EL (cell line): ENCODE results near the gene CIART.
A peak's percentile ranks its signal among the peaks of the same experiment; 100 is the strongest.
"Not testable (repeated sequence)": the region's sequence is repeated elsewhere in the genome, so short reads cannot be mapped to it uniquely, and the experiment has no call there.

Source experiments
- DNase-seq: peaks from one replicate; pipeline ENCODE4 v3.0.0-alpha.2; 2016

Gene CIART

GRCh38 chr1:150311762-150312161 lies 29.4 kb downstream of the CIART start:
- no peak for DNase-seq

GRCh38 chr1:150314691-150315090 lies 32.3 kb downstream of the CIART start:
- not testable (repeated sequence) for DNase-seq

DNA sequence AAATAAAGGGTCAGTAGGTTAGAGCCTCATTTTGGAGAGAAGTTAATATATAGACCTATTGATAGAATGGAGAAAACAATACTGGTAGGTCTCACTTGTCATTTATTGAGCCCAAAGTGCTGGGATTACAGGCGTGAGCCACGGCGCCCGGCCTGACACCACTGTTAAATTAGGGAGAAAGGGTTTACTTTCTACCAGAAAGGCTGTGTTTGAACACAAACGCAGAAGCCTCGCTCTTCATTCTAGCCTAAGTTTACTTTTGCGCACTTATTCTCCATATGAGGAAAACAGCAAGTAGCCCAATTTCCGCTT lies 38.3 kb downstream of the CIART start:
- no peak for DNase-seq

DNA sequence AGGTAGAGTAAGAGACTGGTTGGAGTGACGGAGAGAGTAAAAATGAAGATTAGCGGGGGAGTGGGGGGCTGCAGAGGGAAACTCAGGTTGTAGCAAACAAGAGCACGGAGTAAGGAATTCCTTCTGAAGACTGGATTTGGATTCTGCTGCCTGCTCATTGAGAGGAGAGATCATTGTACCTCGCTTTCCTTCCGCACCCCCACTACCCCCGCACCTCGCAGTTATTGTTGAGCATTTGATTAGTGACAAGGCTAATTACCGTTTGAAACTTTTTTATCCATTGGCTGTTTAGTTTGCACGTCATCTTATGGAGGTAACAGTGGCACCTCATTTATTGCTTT lies 39.4 kb downstream of the CIART start:
- no peak for DNase-seq

DNA sequence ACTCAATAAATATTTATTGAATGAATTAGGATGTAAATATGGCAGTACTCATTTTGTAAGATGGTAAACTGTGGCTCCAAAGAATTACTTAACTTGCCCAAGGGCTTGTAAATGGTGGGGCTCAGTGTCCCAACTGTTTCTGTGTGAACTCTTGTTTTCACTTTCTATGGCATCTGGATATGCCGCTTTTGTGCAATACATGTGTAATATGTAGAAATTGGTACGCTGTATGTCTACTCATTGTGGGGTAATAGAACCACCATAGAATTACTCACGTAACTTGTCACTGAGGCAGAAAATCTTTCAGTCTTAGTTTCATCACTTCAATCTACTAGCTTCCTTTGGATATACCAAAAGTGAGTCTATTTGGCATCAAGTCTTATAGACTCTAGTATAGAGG lies 40.0 kb downstream of the CIART start:
- peak; percentile 3 for DNase-seq

DNA sequence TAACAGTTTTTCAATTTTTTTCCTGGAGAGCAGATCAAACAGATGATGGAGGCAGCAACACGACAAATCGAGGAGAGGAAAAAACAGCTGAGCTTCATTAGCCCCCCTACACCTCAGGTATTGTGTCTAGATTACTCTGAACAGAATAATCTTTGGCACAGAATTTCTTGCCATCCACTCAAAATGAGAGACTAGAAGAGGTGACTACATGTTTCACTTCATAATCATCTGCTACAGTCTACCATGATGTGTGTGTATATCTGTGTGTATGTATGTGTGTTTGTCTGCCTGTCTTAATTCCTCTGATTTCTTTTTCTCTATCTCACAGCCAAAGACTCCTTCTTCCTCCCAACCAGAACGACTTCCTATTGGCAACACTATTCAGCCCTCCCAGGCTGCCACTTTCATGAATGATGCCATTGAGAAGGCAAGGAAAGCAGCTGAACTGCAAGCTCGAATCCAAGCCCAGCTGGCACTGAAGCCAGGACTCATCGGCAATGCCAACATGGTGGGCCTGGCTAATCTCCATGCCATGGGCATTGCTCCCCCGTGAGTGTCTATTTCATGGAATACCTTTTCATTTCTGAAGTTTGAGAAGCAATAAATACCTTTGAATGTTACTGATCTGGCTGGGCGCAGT lies 50.4 kb downstream of the CIART start:
- DNase-seq: no peak
